GM10847 (cell line): ENCODE data around the gene COG8.

Experiments
- POLR2A ChIP-seq: IDR thresholded peaks from 2 replicates; pipeline ENCODE4 v1.6.1; 2011; ENCODE audit not compliant: insufficient read length; ENCODE audit errors: extremely low read depth

Gene COG8

DNA sequence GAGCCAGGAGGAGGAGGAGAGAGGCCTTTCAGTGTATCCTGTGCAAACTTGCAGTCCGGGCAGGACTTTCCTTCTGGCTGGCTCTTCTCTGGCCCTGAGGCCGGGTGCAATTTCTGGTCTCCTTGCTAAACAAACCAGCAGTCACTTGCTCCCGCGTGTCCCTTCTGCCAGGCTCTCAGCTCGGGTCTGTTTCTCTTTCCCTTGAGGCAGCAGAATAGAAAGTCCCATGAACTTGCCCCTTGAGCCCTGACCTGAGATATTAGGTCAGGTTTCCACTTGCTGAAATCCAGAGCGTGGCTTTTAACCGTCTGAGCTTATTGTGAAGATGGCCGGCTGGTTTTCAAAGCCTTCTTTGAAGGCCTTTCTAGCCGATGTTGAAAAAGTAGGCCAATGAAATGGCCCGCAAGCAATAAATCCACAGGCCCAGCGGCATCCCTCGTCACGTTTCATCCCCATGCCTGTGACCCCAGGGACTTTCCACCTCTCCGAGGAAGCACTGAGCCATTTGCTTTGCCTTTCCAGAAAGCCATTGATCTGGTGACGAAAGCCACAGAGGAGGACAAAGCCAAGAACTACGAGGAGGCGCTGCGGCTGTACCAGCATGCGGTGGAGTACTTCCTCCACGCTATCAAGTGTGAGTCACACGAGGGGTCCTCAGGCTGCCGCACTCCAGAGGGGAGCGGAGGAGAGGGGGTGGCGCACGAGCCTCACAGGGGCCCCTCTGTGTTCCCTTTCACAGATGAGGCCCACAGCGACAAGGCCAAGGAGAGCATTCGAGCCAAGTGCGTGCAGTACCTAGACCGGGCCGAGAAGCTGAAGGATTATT, 23.7 kb downstream of the COG8 start:
- TF ChIP-seq POLR2A = no peak

GRCh38 chr16:69314534-69314933, 24.8 kb downstream of the COG8 start:
- no peak for TF ChIP-seq POLR2A

- no peak for TF ChIP-seq POLR2A
Observed at GRCh38 chr16:69313469-69313868, 25.9 kb downstream of the COG8 start.

DNA sequence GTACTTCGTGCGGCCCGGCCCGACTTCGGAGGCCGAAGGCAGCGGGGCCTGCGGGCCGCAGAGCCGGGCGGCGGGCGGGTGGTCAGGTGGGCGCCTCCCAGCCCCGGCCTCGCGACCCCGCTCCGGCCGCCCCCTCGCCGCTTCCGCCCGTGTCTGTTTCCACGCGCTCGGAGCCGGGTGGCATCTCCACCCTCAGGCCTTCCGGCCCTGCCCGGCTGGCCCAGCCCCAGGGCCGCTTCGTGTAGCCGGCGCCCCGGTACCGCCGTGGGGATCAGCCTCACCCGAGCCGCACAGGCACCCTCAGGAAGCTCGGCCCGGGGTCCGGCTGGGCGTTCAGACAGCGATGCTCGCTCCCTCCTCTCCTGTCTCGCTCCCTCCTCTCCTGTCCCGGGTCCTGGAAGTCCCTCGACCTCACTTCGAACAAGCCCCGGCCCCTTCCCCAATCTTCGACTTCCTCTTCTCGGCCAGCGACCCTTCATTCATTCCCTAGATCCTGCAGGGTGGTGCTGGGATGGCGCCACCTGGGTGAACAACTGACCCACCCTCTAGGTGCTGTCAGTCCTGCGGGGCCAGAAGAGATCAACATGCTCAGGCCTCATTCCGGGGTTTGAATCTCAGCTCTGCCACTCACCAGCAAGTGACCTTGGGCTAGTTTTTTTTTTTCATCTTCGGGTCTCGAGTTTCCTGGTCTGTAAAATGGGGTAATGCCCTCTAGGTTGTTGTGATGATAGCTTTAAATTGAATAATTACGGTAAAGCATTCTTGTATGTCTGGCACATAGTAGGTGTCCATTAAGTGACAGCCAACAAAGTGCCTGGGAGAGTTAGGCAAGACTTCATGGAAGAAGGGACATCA, 27.6 kb downstream of the COG8 start:
- no peak for TF ChIP-seq POLR2A

DNA sequence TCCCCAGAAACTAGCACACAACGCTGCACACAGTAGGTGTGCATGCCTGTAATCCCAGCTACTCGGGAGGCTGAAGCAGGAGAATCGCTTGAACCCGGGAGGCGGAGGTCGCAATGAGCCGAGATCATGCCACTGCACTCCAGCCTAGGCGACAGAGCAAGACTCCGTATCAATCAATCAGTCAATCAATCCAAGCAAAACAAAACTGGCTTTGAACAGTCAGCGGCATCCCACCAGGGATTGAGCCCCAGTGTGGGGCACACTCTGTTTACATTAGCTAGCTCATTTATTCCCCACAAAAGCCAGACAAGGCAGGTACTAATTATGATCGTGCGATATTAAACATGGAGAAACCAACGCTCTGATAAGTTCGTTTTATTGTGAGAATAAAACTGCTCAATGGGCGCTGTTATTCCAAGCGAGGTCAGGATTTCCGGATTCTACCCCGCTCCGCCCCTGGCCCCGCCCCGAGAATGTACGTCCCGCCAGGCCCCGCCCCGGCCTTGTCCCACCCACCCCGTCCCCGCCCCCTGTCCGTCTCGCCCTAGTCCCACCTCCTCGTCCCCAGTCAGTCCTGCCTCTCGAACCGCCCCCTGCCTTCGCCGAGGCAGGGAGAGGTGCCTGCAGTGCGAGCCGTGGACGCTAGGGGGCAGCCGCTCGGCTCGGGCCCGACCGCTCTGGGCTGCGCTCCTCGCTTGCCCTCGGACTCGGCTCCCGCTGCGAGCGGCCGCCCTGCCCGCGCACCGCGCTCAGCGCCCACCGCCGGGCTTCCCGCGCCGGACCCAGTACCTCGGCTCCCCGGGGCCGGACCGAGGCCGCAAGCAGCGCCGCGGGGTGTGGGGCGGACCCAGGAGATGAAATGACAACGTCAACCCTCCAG, 28.5 kb downstream of the COG8 start, which contains the start of gene VPS4A:
VPS4A (plus strand) TSS at position 698 of the 880 bp plus-strand sequence; CDS start at position 860, 162 bp downstream.
- peak; percentile 69 for TF ChIP-seq POLR2A

DNA sequence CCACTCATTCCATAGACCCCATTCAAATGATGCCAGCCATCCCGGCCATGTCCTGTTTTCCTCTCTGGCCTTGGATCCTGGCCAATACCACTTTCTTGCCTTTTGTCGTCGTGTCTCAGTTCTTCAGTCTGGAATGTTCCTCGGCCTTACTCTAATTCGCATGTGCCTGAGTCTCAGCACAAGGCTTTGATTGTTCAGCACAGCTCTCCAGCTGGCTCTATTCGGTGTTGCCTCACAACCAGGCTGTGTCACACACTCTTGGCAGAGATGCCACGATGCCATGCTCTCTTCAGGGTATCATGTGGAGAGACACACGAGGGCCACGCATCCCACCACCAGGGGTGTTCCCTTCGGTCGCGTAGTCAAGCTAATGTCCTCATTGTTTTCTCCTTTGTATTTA, 30.0 kb downstream of the COG8 start:
- no peak for TF ChIP-seq POLR2A

- no peak for TF ChIP-seq POLR2A
Observed at GRCh38 chr16:69307856-69308255, 31.5 kb downstream of the COG8 start.

DNA sequence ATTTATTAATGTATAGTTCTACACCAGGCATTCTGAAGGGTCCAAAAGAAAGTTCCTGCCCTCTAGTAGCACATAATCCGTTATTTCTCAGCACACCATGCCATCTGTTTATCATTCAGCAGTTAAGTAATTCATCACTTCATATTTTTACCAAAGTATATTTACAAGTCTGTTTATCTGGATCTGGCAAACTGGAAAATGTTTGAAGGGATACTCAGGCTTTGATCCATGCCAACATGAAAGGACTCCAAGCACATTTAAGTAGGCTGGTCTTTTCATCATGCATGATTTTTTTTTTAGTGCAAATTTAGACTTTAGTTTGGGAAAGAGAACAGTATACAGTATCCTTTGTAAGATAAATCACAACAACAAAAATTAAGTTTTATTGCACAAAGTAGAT, 32.3 kb downstream of the COG8 start:
- TF ChIP-seq POLR2A = no peak

- TF ChIP-seq POLR2A = no peak
Observed at GRCh38 chr16:69306031-69306430, 33.3 kb downstream of the COG8 start.

DNA sequence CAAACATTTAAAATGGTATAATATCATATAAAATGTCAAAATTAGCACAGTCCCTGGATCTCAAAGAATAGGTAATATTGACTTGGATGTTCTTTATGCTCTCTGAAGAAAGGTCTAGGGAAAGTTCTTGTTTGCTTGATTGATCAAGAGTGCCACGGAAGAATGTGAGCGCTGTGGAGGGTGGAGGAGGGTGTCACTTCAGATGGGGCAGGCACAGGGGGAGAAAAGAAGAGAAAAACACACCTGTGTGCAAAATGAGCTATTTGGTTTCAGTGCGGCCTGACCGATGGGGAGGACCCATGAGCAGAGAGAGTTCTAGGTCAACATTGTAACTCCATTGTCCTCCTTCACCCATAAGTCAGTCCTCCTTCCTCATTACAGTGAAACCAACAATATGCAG, 37.1 kb downstream of the COG8 start:
- TF ChIP-seq POLR2A = no peak

DNA sequence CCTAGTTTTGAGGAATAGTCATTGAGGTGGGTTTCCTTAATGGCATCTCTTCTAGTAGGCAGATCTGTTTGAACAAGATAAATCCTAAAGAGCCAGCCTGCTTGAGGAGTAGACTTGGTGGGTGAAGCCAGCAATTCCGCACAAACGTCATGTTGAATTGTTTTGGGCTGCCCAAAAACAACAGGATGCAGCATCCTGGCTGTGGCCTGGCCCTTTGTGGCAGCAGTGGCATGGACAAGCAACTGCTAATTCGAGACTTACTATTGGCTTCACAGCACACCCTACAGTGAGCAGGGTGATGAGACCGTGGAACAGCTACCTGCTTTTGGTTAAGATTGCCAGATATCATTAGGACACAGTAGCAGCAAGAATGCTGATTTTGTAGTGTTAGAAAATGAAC, 37.5 kb downstream of the COG8 start:
- TF ChIP-seq POLR2A = no peak

DNA sequence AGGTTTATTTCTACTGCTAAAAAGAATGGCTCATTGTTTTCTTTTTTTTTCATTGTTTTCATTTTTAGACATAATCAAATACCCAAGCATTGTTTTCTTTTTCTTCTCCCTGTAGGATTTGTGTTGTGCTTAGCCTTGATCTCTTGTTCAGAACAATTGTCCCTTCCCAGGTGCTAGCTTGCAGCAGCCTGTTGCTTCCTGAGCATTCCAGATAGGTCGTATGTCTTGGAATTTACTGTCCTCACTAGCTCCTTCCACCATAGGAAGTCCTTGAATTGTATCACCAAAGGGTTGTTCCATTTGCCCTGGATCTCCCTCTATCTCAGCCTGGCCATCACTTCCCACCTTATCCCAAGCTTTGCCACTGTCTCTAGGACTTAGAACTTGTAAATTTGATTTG, 38.2 kb downstream of the COG8 start:
- TF ChIP-seq POLR2A = no peak

GRCh38 chr16:69298261-69298660, 41.1 kb downstream of the COG8 start:
- TF ChIP-seq POLR2A = no peak

GRCh38 chr16:69294051-69294450, 45.3 kb downstream of the COG8 start:
- no peak for TF ChIP-seq POLR2A

DNA sequence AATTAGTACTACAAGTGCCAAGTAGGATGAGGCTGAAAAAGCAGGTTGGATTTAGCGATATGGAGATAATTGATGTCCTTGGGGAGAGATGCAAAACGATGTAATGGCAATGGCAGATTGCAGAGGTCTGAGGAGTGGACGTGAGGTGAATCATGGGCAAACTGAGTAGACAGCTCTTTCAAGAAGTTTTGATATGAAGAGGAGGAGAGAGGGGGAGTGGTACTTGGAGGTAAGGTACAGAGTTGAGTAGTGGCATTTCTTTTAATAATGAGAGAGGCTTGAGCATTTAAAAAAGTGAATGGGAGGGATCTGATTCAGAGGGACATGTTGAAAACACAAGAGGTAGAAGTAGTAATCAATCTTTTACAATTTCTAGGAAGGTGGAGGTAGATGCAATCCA, 46.0 kb downstream of the COG8 start:
- TF ChIP-seq POLR2A = no peak

GRCh38 chr16:69286941-69287713, 52.2 kb downstream of the COG8 start:
- no peak for TF ChIP-seq POLR2A
